K562 (cell line): ENCODE measurements around the gene PLP2.

ENCODE experiments used
- BRF1 ChIP-seq: IDR thresholded peaks from 3 replicates; pipeline ENCODE4 v1.6.1; 2011; ENCODE audit warnings: borderline replicate concordance, mild to moderate bottlenecking; ENCODE audit not compliant: insufficient read length; ENCODE audit errors: extremely low read depth
- NBN ChIP-seq: fragments of 450-650 bp; IDR thresholded peaks from 2 replicates; pipeline ENCODE4 v1.6.1; 2016; ENCODE audit warnings: low read depth, mild to moderate bottlenecking
- SMARCA5 ChIP-seq: fragments of 450-650 bp; IDR thresholded peaks from 2 replicates; pipeline ENCODE4 v1.6.1; 2016
- SP1 ChIP-seq: sonication (generic); formaldehyde crosslinking; IDR thresholded peaks from 2 replicates; pipeline ENCODE4 v1.8.1; 2022; ENCODE audit warnings: mild to moderate bottlenecking, missing genetic modification reagents

DNA sequence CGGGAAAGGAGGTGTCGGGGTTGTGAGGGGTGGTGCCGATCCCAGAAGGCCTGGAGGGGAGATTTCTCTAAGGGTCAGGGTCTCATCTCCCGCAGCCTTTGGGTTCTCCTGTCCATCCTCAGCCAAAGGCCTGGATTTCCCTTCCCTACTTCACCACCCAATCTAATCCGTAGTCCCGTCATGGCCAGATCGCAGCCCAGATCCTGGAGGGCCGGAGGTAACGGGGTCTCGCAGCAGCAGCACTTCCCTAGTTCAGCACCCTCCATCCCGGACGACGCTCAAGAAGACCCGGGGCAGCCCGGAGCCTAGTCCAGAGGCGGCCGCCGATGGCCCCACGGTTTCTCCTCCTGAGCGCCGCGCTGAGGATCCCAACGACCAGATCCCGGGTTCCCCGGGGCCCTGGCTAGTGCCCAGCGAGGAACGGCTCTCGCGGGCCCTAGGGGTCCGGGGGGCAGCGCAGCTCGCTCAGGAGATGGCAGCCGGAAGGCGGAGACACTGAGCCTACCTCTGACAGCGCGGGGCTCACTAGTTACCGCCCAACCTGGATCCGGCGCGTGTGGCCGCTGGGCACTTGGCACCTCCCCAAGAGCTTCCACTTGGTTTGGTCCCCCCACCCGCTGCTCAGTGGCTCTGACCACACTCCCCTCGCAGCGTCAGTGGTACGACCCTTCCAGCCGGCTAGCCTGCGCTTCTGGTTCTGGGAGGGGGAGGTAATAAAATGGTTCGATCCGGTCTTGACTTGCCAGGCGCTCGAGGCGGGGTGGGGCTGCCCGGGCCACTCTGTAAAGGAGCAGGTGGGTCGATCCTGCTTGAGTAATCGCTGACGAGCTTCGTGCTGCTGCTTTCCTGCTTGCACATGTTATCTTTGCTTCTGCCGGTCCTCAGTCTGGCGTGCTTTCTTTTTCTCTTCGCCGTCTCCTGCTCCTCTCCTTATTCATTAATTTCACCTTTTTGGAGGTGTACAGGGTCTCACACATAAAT lies 5.5 kb upstream of the PLP2 start:
- TF ChIP-seq BRF1 (no peak), SP1 (CRISPR knock-in tag) (no peak), NBN (no peak), SMARCA5 (no peak)
